Head of caudate nucleus (tissue), 42 donors: Measurements from ENCODE around the gene BAG5.

Experiments used
- DNase-seq, 42 donors: peaks; one replicate each; pipeline versions ENCODE4 v3.0.0 to v3.0.0-alpha.2; 2020 to 2021; ENCODE audit warnings: mixed read lengths in 7 of 42
- intact Hi-C: fragments of 100-400 bp; cut with DNase I; formaldehyde crosslinking; loops from one replicate; pipeline ENCODE4 v1.15.0; 2022

The BAG5 gene

GRCh38 chr14:103549361-103550311 lies 12.8 kb downstream of the BAG5 start:
- peak; percentile 67 to 93 (median 84) for DNase-seq

GRCh38 chr14:103548463-103549351 lies 13.8 kb downstream of the BAG5 start:
- intact Hi-C loops, result loop anchor here (10.0 kb wide), 1 partner anchor 54 kb away; no protein-coding TSS in a partner anchor
- peak in 28 of 42 donors; percentile 27 to 82 (median 68) for DNase-seq

More at GRCh38 chr14:103549361-103550311, 12.8 kb downstream of the BAG5 start:
- intact Hi-C loops, result loop anchor here (10.0 kb wide), 1 partner anchor 55 kb away; no protein-coding TSS in a partner anchor

- intact Hi-C loops, result loop anchor here (10.0 kb wide), 1 partner anchor 53 kb away; no protein-coding TSS in a partner anchor
- DNase-seq, result peak in 3 of 42 donors; percentile 12 to 43 (median 28)
These were observed 14.5 kb downstream of the BAG5 start for GRCh38 chr14:103547941-103548462.

- intact Hi-C loops, result loop anchor here (10.0 kb wide), 1 partner anchor 53 kb away; no protein-coding TSS in a partner anchor
- peak in 2 of 42 donors; percentile 1 to 25 for DNase-seq
These were observed 15.0 kb downstream of the BAG5 start for GRCh38 chr14:103547455-103547940.

GRCh38 chr14:103546652-103547454 lies 15.6 kb downstream of the BAG5 start:
- intact Hi-C loops, result loop anchor here (10.0 kb wide), 1 partner anchor 52 kb away; no protein-coding TSS in a partner anchor
- peak; percentile 74 to 94 (median 86) for DNase-seq

- DNase-seq, result peak in 6 of 42 donors; percentile 7 to 44 (median 28)
These were observed 16.4 kb downstream of the BAG5 start for GRCh38 chr14:103545915-103546651.

GRCh38 chr14:103545219-103545914 lies 17.1 kb downstream of the BAG5 start:
- intact Hi-C loops, result loop anchor here (2.0 to 10.0 kb wide), 2 partner anchors 27 to 51 kb away; no protein-coding TSS in a partner anchor
- DNase-seq, result peak in 7 of 42 donors; percentile 2 to 41 (median 17)

More at GRCh38 chr14:103545915-103546651, 16.4 kb downstream of the BAG5 start:
- intact Hi-C loops, result loop anchor here (2.0 to 10.0 kb wide), 2 partner anchors 27 to 51 kb away; no protein-coding TSS in a partner anchor

- intact Hi-C loops, result loop anchor here (2.0 to 10.0 kb wide), 2 partner anchors 26 to 50 kb away; no protein-coding TSS in a partner anchor
- DNase-seq, result peak; percentile 75 to 96 (median 89)
These were observed 17.9 kb downstream of the BAG5 start for GRCh38 chr14:103544388-103545218.

- peak in 13 of 42 donors; percentile 25 to 74 (median 45) for DNase-seq
- intact Hi-C loops, result loop anchor here (2.0 to 10.0 kb wide), 2 partner anchors 25 to 49 kb away; no protein-coding TSS in a partner anchor
These were observed 18.6 kb downstream of the BAG5 start for GRCh38 chr14:103543721-103544387.

GRCh38 chr14:103543140-103543539 lies 19.3 kb downstream of the BAG5 start:
- intact Hi-C loops, result loop anchor here (10.0 kb wide), 1 partner anchor 48 kb away; no protein-coding TSS in a partner anchor
- peak in 28 of 42 donors; percentile 53 to 89 (median 74) for DNase-seq

GRCh38 chr14:103542605-103543088 lies 19.8 kb downstream of the BAG5 start:
- peak; percentile 84 to 97 (median 94) for DNase-seq
- intact Hi-C loops, result loop anchor here (10.0 kb wide), 1 partner anchor 48 kb away; no protein-coding TSS in a partner anchor

- DNase-seq, result peak in 10 of 42 donors; percentile 35 to 67 (median 47)
- intact Hi-C loops, result loop anchor here (10.0 kb wide), 1 partner anchor 47 kb away; no protein-coding TSS in a partner anchor
These were observed 20.5 kb downstream of the BAG5 start for GRCh38 chr14:103541709-103542604.
